Thoracic aorta (tissue), 2 donors: Measurements from ENCODE around the gene RAB3D. TPM values are rescaled to one million over a fixed set of nuclear protein-coding genes. Genes with fewer than 3 reads are reported as not detected.

Experiments
- ATAC-seq: fragments of 150-250 bp; one replicate; pipeline ENCODE4 v1.8.0; 2017; ENCODE audit warnings: low read depth; ENCODE audit not compliant: insufficient number of reproducible peaks, low FRiP score
- DNase-seq: peaks from one replicate; pipeline ENCODE4 v3.0.0-alpha.2; 2020; ENCODE audit warnings: low spot score
- H3K27ac ChIP-seq, 2 donors: fragments of 200-600 bp; sonication (generic); 1 replicate in 1 of 2; 2 replicates in 1 of 2; pipeline ENCODE4 v1.5.1; 2016; ENCODE audit warnings: mild to moderate bottlenecking in 2 of 2, moderate library complexity in 2 of 2
- H3K27me3 ChIP-seq: fragments of 200-600 bp; sonication (generic); replicated peaks from 2 replicates; pipeline ENCODE4 v1.6.0; 2016; ENCODE audit warnings: mild to moderate bottlenecking; ENCODE audit not compliant: insufficient read depth
- H3K36me3 ChIP-seq: fragments of 200-600 bp; sonication (generic); one replicate; pipeline ENCODE4 v1.5.1; 2016
- H3K4me1 ChIP-seq, 2 donors: fragments of 200-600 bp; sonication (generic); 1 replicate in 1 of 2; 2 replicates in 1 of 2; pipeline versions ENCODE4 v1.5.1 to v1.6.0; 2016; ENCODE audit warnings: low read depth in 2 of 2, mild to moderate bottlenecking in 1 of 2; ENCODE audit not compliant: control insufficient read depth in 1 of 2
- H3K4me3 ChIP-seq: fragments of 200-600 bp; sonication (generic); 2 replicates; pipeline ENCODE4 v1.5.1; 2016; ENCODE audit warnings: mild to moderate bottlenecking
- H3K9me3 ChIP-seq: fragments of 200-600 bp; sonication (generic); 2 replicates; pipeline ENCODE4 v1.5.1; 2016
- CTCF ChIP-seq: fragments of 200-600 bp; sonication (generic); IDR thresholded peaks from one replicate; pipeline ENCODE4 v1.5.1; 2019; ENCODE audit warnings: antibody characterized with exemption
- total RNA-seq, 2 donors: library from RNA; depleted of rRNA; stranded (reverse); fragments of >200 nt; gene quantifications; one replicate each; pipeline versions ENCODE4 v1.1.0 to v1.2.3, GENCODE V29; 2016

The RAB3D gene
- total RNA-seq, 2 donors from 2014 or later = 14.2 to 20.4 TPM

GRCh38 chr19:11364296-11364904 is 24.9 kb upstream of the RAB3D start:
- H3K4me1 ChIP-seq = no peaks in the 10 kb centered on the region
- no peaks in the 10 kb centered on the region for H3K27me3 ChIP-seq
- ATAC-seq (no peak), DNase-seq (no peak)
- no peak overlapping the region for H3K27ac ChIP-seq
- no peak overlapping the region for H3K4me3 ChIP-seq
- H3K9me3 ChIP-seq = no peaks in the 10 kb centered on the region
- no peak for TF ChIP-seq CTCF
- peaks cover 26% of the 10 kb centered on the region for H3K36me3 ChIP-seq

- DNase-seq (no peak), ATAC-seq (no peak)
- Histone ChIP-seq H3K4me1 (no peaks in the 10 kb centered on the region), H3K27ac (no peak overlapping the region), H3K27me3 (no peaks in the 10 kb centered on the region), H3K36me3 (peaks cover 28% of the 10 kb centered on the region), H3K9me3 (no peaks in the 10 kb centered on the region), H3K4me3 (no peak overlapping the region)
- no peak for TF ChIP-seq CTCF
Measured at GRCh38 chr19:11363881-11364280, 24.4 kb upstream of the RAB3D start.

- Histone ChIP-seq H3K36me3 (peaks cover 28% of the 10 kb centered on the region), H3K27me3 (no peaks in the 10 kb centered on the region), H3K4me1 (no peaks in the 10 kb centered on the region), H3K9me3 (no peaks in the 10 kb centered on the region), H3K4me3 (no peak overlapping the region), H3K27ac (no peak overlapping the region)
- ATAC-seq (no peak), DNase-seq (no peak)
- TF ChIP-seq CTCF = no peak
Measured at GRCh38 chr19:11361771-11362731, 22.6 kb upstream of the RAB3D start.

GRCh38 chr19:11361037-11361770 is 21.7 kb upstream of the RAB3D start:
- H3K9me3 ChIP-seq = no peaks in the 10 kb centered on the region
- no peak overlapping the region for H3K27ac ChIP-seq
- ATAC-seq (no peak), DNase-seq (no peak)
- no peak overlapping the region for H3K4me3 ChIP-seq
- no peak for TF ChIP-seq CTCF
- no peaks in the 10 kb centered on the region for H3K27me3 ChIP-seq
- H3K4me1 ChIP-seq = peaks cover 0 to 4% of the 10 kb centered on the region in 2 donors
- peaks cover 28% of the 10 kb centered on the region for H3K36me3 ChIP-seq

- no peaks in the 10 kb centered on the region for H3K27me3 ChIP-seq
- TF ChIP-seq CTCF = no peak
- no peak overlapping the region for H3K4me3 ChIP-seq
- peaks cover 24% of the 10 kb centered on the region for H3K36me3 ChIP-seq
- H3K4me1 ChIP-seq = peaks cover 0 to 11% of the 10 kb centered on the region in 2 donors
- ATAC-seq = no peak
- no peak overlapping the region for H3K27ac ChIP-seq
- DNase-seq = no peak
- H3K9me3 ChIP-seq = no peaks in the 10 kb centered on the region
Measured at GRCh38 chr19:11359421-11359820, 20.0 kb upstream of the RAB3D start.
